AG04449 (cell line): ENCODE data around the gene SCYGR4.
A peak's percentile ranks its signal among the peaks of the same experiment; 100 is the strongest.

Experiments
- CTCF ChIA-PET: fragments of 350-600 bp; formaldehyde crosslinking; extraction: SDS; loops from one replicate; lab custom pipeline; 2021; ENCODE audit warnings: antibody characterized with exemption; lab: Yijun Ruan, JAX
- POLR2A ChIA-PET: fragments of 400-600, 350-600 bp; formaldehyde crosslinking; extraction: SDS; loops from one replicate; lab custom pipeline; 2020; ENCODE audit warnings: antibody characterized with exemption, inconsistent platforms; lab: Yijun Ruan, JAX
- DNase-seq: peaks from one replicate; pipeline ENCODE4 v3.0.0-alpha.2; 2010; ENCODE audit warnings: low read depth, low spot score
- H3K4me3 ChIP-seq: 2 replicates; pipeline ENCODE4 v1.5.1; 2011; ENCODE audit warnings: low read depth, mild to moderate bottlenecking, control low read depth, low read length
- TF ChIP-seq, protein P1 (sequence below): IDR thresholded peaks from one replicate; pipeline ENCODE4 v1.5.1; 2011; ENCODE audit warnings: mild to moderate bottlenecking, moderate library complexity, low read length, control low read depth, inconsistent platforms; ENCODE audit not compliant: insufficient read depth; ENCODE audit errors: missing control alignments

The SCYGR4 gene

DNA sequence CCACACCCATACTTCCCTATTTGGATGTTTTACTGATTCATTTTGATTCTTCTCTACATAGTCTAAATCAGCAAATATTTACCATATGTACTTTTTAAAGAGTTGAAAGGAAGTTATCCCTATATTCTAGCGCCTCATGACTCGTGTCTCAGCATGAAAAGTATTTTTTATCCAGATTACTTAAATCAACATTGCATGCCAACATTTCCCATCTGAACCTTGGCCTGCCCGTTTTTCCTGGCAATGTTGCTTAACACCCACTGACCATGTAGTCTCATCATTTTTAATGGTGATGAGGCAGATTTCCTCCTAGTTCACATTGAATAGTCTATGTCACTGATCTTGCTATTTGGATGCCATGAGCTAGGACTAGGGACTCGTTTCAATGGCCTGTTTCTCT lies 36.1 kb downstream of the SCYGR4 start:
- TF ChIP-seq, protein P1, sequence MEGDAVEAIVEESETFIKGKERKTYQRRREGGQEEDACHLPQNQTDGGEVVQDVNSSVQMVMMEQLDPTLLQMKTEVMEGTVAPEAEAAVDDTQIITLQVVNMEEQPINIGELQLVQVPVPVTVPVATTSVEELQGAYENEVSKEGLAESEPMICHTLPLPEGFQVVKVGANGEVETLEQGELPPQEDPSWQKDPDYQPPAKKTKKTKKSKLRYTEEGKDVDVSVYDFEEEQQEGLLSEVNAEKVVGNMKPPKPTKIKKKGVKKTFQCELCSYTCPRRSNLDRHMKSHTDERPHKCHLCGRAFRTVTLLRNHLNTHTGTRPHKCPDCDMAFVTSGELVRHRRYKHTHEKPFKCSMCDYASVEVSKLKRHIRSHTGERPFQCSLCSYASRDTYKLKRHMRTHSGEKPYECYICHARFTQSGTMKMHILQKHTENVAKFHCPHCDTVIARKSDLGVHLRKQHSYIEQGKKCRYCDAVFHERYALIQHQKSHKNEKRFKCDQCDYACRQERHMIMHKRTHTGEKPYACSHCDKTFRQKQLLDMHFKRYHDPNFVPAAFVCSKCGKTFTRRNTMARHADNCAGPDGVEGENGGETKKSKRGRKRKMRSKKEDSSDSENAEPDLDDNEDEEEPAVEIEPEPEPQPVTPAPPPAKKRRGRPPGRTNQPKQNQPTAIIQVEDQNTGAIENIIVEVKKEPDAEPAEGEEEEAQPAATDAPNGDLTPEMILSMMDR = no peak
- peak; percentile 9 for DNase-seq
- no peak overlapping the region for H3K4me3 ChIP-seq
- ChIA-PET CTCF (interaction anchor here (0.7 kb wide), 1 partner anchor 248 kb away, joined by 4 read pairs; no protein-coding TSS in a partner anchor), POLR2A (no interaction called here)

DNA sequence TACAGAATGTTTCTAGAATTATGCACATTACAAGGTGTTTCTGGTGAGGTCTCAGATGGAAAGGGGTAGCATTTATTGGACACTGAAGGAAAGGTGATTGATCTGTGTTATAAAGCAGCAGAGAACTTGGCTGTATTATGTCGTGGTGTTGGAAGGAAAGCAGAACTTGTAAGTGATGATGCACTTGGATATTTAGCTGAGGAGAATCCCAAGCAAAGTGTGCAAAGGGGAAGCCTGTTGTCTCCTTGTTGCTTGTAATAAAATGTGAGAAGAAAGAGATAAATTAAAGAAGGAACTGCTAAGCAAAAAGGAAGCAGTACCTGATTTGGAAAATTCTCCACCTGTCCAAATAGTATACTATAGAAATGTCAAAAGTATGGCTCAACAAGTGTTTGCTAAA lies 37.1 kb downstream of the SCYGR4 start:
- TF ChIP-seq, protein P1 = no peak
- no peak overlapping the region for H3K4me3 ChIP-seq
- DNase-seq = no peak
- ChIA-PET CTCF (no interaction called here), POLR2A (no interaction called here)

DNA sequence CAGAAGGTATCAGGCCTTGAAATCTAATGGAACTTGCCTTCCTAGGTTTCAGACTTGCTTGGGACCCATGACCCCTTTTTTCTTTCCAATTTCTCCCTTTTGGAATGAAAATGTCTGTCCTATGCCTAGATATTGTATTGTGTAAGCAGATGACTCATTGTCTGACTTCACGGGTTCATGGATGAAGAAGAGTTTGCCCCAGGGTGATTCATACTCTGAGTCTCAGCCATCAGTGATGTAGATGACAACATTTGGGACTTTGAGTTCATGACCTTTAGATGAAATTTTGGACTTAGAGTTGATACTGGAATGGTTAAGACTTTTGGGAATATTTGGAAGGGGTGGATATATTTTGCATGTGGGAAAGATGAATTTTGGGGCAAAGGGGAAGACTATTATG lies 38.2 kb downstream of the SCYGR4 start:
- ChIA-PET POLR2A (no interaction called here), CTCF (no interaction called here)
- peak; percentile 40 for DNase-seq
- TF ChIP-seq, protein P1 = no peak
- H3K4me3 ChIP-seq = no peak overlapping the region

DNA sequence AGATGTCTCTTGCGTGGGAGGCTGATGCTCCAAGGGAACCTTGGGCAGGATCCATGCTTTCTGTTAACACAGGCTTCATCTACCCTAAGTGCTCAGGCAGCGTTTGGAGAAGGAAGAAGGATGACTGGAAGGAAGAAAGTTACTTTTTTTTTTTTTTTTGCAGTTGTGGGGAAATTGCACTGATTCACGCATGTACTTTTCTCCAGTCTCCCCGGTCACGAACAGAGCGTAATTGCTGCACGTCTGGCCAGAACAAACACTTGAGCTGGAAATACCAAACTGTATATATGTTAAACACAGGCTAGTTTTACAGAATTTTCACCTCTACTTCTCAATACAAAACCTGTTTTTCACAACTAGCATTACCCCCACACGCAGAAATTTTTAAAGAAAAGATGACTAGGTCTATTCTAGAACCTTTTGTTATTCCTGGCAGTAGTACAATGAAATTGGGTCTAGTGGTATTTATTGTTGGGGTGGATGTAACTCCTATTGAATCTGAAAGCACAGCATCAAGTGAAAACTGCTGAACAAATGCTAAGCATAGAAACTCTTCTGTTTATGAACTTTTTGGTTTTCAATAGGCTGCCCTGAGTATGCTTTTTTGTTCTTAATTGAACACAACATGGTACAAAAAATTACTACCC lies 40.0 kb downstream of the SCYGR4 start:
- no peak overlapping the region for H3K4me3 ChIP-seq
- CTCF ChIA-PET = interaction anchor here (0.5 to 4.1 kb wide), 18 partner anchors 8 to 394 kb away, joined by 3 to 62 read pairs (median 6); no protein-coding TSS in a partner anchor
- no peak for DNase-seq
- TF ChIP-seq, protein P1 = no peak
- POLR2A ChIA-PET = no interaction called here

DNA sequence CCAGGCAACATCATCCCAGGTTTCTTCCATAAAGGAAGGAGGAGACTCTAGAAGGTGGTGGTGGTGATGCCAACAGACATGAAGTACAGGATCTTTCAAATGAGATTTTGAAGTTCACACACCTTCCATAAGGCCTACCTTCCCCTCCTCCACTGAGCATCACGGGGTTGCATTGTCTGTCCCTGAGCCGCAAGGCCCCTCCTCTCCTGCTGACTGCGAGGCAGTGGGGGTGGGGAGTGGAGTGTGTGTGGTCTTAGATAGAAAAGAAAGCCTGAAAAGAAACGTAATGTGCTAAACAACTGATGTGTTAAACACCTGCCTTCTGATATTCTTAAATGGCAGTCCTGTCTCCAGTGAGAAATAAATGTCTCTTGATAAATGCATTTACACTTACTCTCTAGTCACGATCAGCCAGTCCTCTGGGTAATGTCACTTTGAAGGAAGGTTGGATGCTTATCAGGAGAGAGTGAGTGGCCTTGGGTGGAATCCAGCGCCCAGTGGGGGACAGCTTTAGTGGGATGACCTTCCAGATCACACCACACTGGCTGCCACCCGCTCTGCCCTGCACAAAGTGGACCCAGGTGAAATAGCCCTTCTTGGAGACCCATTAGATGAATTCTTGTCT lies 43.8 kb downstream of the SCYGR4 start:
- CTCF ChIA-PET = interaction anchor here (1.2 kb wide), 1 partner anchor 105 kb away, joined by 3 read pairs; no protein-coding TSS in a partner anchor
- TF ChIP-seq, protein P1 = no peak
- no peak overlapping the region for H3K4me3 ChIP-seq
- no peak for DNase-seq
- POLR2A ChIA-PET = no interaction called here

DNA sequence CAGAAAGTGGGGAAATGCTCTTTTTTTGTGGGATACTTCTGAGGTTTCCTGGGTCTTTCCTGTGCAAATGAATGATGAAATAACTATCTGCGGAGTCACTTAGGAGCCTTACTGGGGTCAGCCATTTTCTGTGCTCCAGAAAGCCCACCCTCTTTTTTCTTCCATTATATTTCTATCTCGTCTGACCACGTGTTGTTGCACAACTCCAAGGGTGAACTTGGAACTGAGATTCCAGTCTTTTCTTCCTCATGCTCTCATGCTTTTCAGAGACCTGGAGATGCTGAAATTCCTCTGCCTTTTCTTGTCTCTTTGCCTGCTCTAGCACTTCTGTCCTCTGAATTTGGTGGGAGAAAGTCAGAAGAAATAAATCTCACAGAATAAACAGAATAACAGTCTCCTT lies 44.5 kb downstream of the SCYGR4 start:
- ChIA-PET CTCF (no interaction called here), POLR2A (no interaction called here)
- no peak for DNase-seq
- no peak overlapping the region for H3K4me3 ChIP-seq
- TF ChIP-seq, protein P1 = no peak
